A549 (cell line): Measurements from ENCODE around the gene VRK2.

Source experiments
- CBX8 ChIP-seq: fragments of 200-600 bp; sonication (generic); IDR thresholded peaks from 2 replicates; pipeline ENCODE4 v1.6.1; 2016
- CEBPB ChIP-seq, 2 experiments: fragments of >200 bp in 1 of 2; sonication (Bioruptor Twin) in 1 of 2; formaldehyde crosslinking in 1 of 2; IDR thresholded peaks; 2 replicates each; pipeline ENCODE4 v1.6.1; 2012 to 2016
- CTCF ChIP-seq: fragments of >200 bp; sonication (Bioruptor Twin); formaldehyde crosslinking; IDR thresholded peaks from 3 replicates; pipeline ENCODE4 v1.5.1; 2016
- HOXA7 ChIP-seq: fragments of 250-450 bp; sonication (Bioruptor Pico); IDR thresholded peaks from 2 replicates; pipeline ENCODE4 v1.5.0; 2020; ENCODE audit warnings: mild to moderate bottlenecking, moderate library complexity
- JUN ChIP-seq, 2 experiments: fragments of >200 bp; sonication (Bioruptor Twin); formaldehyde crosslinking; IDR thresholded peaks; 2 replicates in 1 of 2; 3 replicates in 1 of 2; pipeline ENCODE4 v1.6.1; 2016 to 2017
- JUNB ChIP-seq: fragments of >200 bp; sonication (Bioruptor Twin); formaldehyde crosslinking; IDR thresholded peaks from 2 replicates; pipeline ENCODE4 v1.6.1; 2016
- MAX ChIP-seq: IDR thresholded peaks from 2 replicates; pipeline ENCODE4 v1.6.1; 2012
- MAZ ChIP-seq: fragments of 150-350 bp; IDR thresholded peaks from 2 replicates; pipeline ENCODE4 v1.6.1; 2014; ENCODE audit warnings: antibody characterized with exemption, low read depth, low read length, borderline replicate concordance
- POLR2A ChIP-seq: IDR thresholded peaks from 2 replicates; pipeline ENCODE4 v1.6.1; 2012; ENCODE audit warnings: mild to moderate bottlenecking, low read length
- RAD21 ChIP-seq, 2 experiments: fragments of >200 bp in 1 of 2; sonication (Bioruptor Twin) in 1 of 2; formaldehyde crosslinking in 1 of 2; IDR thresholded peaks in 1 of 2; conservative IDR thresholded peaks in 1 of 2; 2 replicates in 1 of 2; 3 replicates in 1 of 2; pipeline ENCODE4 v1.6.1; 2012 to 2018; ENCODE audit warnings: inconsistent platforms in 1 of 2
- RNF2 ChIP-seq: fragments of 200-600 bp; sonication (generic); IDR thresholded peaks from 2 replicates; pipeline ENCODE4 v1.6.1; 2016; ENCODE audit warnings: low read depth, mild to moderate bottlenecking, antibody characterized with exemption, moderate library complexity, borderline replicate concordance
- USF2 ChIP-seq: fragments of 450-650 bp; IDR thresholded peaks from 2 replicates; pipeline ENCODE4 v1.6.1; 2014; ENCODE audit warnings: antibody characterized with exemption
- ZNF302 ChIP-seq: fragments of 250-450 bp; sonication (Bioruptor Pico); IDR thresholded peaks from 2 replicates; pipeline ENCODE4 v1.9.0; 2021; ENCODE audit warnings: inconsistent platforms, mild to moderate bottlenecking, moderate library complexity
- TF ChIP-seq, protein P1 (sequence below): fragments of 200-600 bp; sonication (generic); IDR thresholded peaks from 2 replicates; pipeline ENCODE4 v1.6.1; 2016; ENCODE audit warnings: antibody characterized with exemption, mild to moderate bottlenecking, moderate library complexity

GRCh38 chr2:58158481-58158880 is 111.9 kb downstream of the VRK2 start:
- no peak for TF ChIP-seq CTCF
- no peak for TF ChIP-seq MAX
- TF ChIP-seq POLR2A = no peak
- TF ChIP-seq CEBPB (IDR thresholded peaks at IDR 0.05) = no peak
- TF ChIP-seq MAZ = no peak
- TF ChIP-seq, protein P1, sequence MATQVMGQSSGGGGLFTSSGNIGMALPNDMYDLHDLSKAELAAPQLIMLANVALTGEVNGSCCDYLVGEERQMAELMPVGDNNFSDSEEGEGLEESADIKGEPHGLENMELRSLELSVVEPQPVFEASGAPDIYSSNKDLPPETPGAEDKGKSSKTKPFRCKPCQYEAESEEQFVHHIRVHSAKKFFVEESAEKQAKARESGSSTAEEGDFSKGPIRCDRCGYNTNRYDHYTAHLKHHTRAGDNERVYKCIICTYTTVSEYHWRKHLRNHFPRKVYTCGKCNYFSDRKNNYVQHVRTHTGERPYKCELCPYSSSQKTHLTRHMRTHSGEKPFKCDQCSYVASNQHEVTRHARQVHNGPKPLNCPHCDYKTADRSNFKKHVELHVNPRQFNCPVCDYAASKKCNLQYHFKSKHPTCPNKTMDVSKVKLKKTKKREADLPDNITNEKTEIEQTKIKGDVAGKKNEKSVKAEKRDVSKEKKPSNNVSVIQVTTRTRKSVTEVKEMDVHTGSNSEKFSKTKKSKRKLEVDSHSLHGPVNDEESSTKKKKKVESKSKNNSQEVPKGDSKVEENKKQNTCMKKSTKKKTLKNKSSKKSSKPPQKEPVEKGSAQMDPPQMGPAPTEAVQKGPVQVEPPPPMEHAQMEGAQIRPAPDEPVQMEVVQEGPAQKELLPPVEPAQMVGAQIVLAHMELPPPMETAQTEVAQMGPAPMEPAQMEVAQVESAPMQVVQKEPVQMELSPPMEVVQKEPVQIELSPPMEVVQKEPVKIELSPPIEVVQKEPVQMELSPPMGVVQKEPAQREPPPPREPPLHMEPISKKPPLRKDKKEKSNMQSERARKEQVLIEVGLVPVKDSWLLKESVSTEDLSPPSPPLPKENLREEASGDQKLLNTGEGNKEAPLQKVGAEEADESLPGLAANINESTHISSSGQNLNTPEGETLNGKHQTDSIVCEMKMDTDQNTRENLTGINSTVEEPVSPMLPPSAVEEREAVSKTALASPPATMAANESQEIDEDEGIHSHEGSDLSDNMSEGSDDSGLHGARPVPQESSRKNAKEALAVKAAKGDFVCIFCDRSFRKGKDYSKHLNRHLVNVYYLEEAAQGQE = no peak
- no peak for TF ChIP-seq CBX8
- TF ChIP-seq ZNF302 (CRISPR knock-in tag) = no peak
- TF ChIP-seq JUN (IDR thresholded peaks at IDR 0.05) = no peak
- no peak for TF ChIP-seq USF2
- TF ChIP-seq RAD21 (conservative IDR thresholded peaks at IDR 0.05 in 1 of 2, IDR thresholded peaks at IDR 0.05 in 1 of 2) = no peak
- TF ChIP-seq JUNB = no peak
- no peak for TF ChIP-seq HOXA7 (CRISPR knock-in tag)
- TF ChIP-seq RNF2 = no peak
